ENCODE data around the gene ABCD4.
A peak's percentile ranks its signal among the peaks of the same experiment; 100 is the strongest.

Gene ABCD4

DNA sequence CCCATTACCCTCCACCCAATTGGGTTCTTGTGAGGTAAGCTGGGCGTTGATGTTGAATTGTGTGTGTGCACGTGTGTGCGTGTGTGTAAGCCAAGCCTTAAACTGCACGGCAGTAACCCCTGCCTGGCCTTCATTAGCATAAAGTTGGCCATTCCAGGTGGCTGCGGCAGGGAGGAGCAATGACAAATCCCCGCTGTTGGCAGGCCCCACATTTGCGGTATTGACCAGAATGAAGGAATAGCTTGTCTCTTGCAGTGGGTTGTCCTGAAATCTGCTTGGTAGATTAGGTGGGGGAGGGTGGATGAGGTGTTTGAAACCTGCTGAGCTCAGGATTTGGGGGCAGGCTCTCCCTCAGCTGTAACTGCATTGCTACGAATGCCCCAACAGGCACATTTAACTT, 56.2 kb downstream of the ABCD4 start:
- no peak for ATAC-seq

DNA sequence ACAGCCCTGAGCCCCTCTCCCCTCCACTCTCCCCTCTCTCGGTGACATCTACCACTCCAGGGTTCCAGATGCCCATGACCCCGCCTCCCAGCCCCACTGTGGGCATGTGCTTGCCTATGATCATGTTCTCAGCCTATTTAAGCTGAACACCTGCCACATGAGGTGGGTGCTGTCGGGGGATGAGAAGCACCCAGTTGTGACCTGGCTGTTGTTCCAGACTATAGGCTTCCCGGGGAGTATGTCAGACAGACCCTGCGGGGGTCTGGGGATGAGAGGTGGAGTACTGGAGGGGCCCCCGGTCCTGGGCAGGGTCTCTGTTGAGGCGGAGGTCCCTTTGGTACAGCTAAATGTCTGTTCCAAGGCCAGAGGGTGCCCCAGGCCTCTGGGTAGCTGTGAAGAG, 57.4 kb downstream of the ABCD4 start:
- ATAC-seq: no peak
- TF ChIP-seq TSHZ2 (CRISPR knock-in tag; IDR thresholded peaks at IDR 0.05) (no peak), OSR1 (CRISPR knock-in tag; IDR thresholded peaks at IDR 0.05) (no peak), ZNF8 (CRISPR knock-in tag; IDR thresholded peaks at IDR 0.05) (no peak)

More for the DNA sequence above, 56.2 kb downstream of the ABCD4 start:
- TF ChIP-seq PPARA (CRISPR knock-in tag; IDR thresholded peaks at IDR 0.05; ENCODE audit: borderline replicate concordance): no peak
- TF ChIP-seq CSDC2 (CRISPR knock-in tag; IDR thresholded peaks at IDR 0.05): no peak

- TF ChIP-seq ZFP3 (CRISPR knock-in tag; IDR thresholded peaks at IDR 0.05): no peak
- TF ChIP-seq ZNF8 (CRISPR knock-in tag; IDR thresholded peaks at IDR 0.05): no peak
- TF ChIP-seq RARB (CRISPR knock-in tag; IDR thresholded peaks at IDR 0.05): no peak
- TF ChIP-seq SNAI2 (CRISPR knock-in tag; IDR thresholded peaks at IDR 0.05): no peak
- no peak for TF ChIP-seq ZFP30 (CRISPR knock-in tag; IDR thresholded peaks at IDR 0.05)
Observed at GRCh38 chr14:74244115-74244514, 58.6 kb downstream of the ABCD4 start.

GRCh38 chr14:74243051-74243450, 59.7 kb downstream of the ABCD4 start:
- ATAC-seq: no peak
- no peak for TF ChIP-seq ARNTL (CRISPR knock-in tag; IDR thresholded peaks at IDR 0.05; ENCODE audit: borderline replicate concordance, low read depth)
- TF ChIP-seq, protein P1, sequence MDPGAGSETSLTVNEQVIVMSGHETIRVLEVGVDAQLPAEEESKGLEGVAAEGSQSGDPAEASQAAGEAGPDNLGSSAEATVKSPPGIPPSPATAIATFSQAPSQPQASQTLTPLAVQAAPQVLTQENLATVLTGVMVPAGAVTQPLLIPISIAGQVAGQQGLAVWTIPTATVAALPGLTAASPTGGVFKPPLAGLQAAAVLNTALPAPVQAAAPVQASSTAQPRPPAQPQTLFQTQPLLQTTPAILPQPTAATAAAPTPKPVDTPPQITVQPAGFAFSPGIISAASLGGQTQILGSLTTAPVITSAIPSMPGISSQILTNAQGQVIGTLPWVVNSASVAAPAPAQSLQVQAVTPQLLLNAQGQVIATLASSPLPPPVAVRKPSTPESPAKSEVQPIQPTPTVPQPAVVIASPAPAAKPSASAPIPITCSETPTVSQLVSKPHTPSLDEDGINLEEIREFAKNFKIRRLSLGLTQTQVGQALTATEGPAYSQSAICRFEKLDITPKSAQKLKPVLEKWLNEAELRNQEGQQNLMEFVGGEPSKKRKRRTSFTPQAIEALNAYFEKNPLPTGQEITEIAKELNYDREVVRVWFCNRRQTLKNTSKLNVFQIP (CRISPR knock-in tag; IDR thresholded peaks at IDR 0.05; ENCODE audit: borderline replicate concordance, low read depth): no peak
- no peak for TF ChIP-seq ZNF565 (CRISPR knock-in tag; conservative IDR thresholded peaks at IDR 0.05; ENCODE audit: low read depth)
- TF ChIP-seq ESRRG (CRISPR knock-in tag; IDR thresholded peaks at IDR 0.05): no peak
- TF ChIP-seq, protein P2, sequence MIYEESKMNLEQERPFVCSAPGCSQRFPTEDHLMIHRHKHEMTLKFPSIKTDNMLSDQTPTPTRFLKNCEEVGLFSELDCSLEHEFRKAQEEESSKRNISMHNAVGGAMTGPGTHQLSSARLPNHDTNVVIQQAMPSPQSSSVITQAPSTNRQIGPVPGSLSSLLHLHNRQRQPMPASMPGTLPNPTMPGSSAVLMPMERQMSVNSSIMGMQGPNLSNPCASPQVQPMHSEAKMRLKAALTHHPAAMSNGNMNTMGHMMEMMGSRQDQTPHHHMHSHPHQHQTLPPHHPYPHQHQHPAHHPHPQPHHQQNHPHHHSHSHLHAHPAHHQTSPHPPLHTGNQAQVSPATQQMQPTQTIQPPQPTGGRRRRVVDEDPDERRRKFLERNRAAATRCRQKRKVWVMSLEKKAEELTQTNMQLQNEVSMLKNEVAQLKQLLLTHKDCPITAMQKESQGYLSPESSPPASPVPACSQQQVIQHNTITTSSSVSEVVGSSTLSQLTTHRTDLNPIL (CRISPR knock-in tag; IDR thresholded peaks at IDR 0.05; ENCODE audit: low read depth): no peak
- no peak for TF ChIP-seq PATZ1 (CRISPR knock-in tag; IDR thresholded peaks at IDR 0.05; ENCODE audit: borderline replicate concordance)
- TF ChIP-seq BACH2 (CRISPR knock-in tag; IDR thresholded peaks at IDR 0.05; ENCODE audit: borderline replicate concordance): no peak
- no peak for TF ChIP-seq ZFP30 (CRISPR knock-in tag; IDR thresholded peaks at IDR 0.05)
- TF ChIP-seq RARB (CRISPR knock-in tag; IDR thresholded peaks at IDR 0.05): no peak
- TF ChIP-seq TCF4 (CRISPR knock-in tag; IDR thresholded peaks at IDR 0.05; ENCODE audit: borderline replicate concordance): no peak
- TF ChIP-seq, protein P3, sequence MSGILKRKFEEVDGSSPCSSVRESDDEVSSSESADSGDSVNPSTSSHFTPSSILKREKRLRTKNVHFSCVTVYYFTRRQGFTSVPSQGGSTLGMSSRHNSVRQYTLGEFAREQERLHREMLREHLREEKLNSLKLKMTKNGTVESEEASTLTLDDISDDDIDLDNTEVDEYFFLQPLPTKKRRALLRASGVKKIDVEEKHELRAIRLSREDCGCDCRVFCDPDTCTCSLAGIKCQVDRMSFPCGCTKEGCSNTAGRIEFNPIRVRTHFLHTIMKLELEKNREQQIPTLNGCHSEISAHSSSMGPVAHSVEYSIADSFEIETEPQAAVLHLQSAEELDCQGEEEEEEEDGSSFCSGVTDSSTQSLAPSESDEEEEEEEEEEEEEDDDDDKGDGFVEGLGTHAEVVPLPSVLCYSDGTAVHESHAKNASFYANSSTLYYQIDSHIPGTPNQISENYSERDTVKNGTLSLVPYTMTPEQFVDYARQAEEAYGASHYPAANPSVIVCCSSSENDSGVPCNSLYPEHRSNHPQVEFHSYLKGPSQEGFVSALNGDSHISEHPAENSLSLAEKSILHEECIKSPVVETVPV (CRISPR knock-in tag; IDR thresholded peaks at IDR 0.05): no peak
- TF ChIP-seq ZFP3 (CRISPR knock-in tag; IDR thresholded peaks at IDR 0.05): no peak
- TF ChIP-seq ISL1 (CRISPR knock-in tag; IDR thresholded peaks at IDR 0.05): no peak
- no peak for TF ChIP-seq ZC3H10 (CRISPR knock-in tag; IDR thresholded peaks at IDR 0.05)
- no peak for TF ChIP-seq PPARA (CRISPR knock-in tag; IDR thresholded peaks at IDR 0.05; ENCODE audit: borderline replicate concordance)
- TF ChIP-seq OSR1 (CRISPR knock-in tag; IDR thresholded peaks at IDR 0.05): no peak
- no peak for TF ChIP-seq TOX (CRISPR knock-in tag; IDR thresholded peaks at IDR 0.05; ENCODE audit: borderline replicate concordance)
- no peak for TF ChIP-seq ZNF70 (CRISPR knock-in tag; IDR thresholded peaks at IDR 0.05)
- no peak for TF ChIP-seq GLIS3 (CRISPR knock-in tag; IDR thresholded peaks at IDR 0.05)

More at GRCh38 chr14:74244115-74244514, 58.6 kb downstream of the ABCD4 start:
- ATAC-seq: 0 out of 3 replicates have a peak, but pooled peaks have one; percentile 9

Data from SK-N-SH treated with all-trans-retinoic acid at 6 μM for 48 hours (cell line).